ENCODE measurements around the gene PARVA.

DNA sequence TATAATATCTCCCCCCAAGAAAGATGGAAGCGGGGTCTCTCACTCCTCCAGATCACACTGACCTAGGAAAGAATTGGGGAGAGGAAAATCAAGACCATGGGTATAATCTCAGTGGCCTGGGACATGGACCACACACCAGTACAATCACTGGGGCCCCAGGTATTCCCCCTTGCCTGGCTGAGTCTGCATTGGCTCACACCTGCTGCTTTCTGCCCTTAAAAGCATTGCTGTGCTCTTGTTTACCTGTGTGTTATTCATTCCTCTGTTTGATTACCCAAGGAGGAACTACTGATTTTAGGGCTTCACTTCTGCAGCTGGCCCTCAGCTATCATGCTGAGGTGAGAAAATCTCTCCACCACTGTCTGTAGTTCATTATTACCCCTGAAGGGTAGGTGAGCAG, 14.0 kb upstream of the PARVA start:
- TF ChIP-seq POLR2A (IDR thresholded peaks at IDR 0.05) (no peak), POLR2AphosphoS5 (IDR thresholded peaks at IDR 0.05) (no peak), CTCF (IDR thresholded peaks at IDR 0.05) (no peak)

Measured in sigmoid colon (tissue), 4 donors.